GM21737 (cell line): Measurements from ENCODE around the gene HEG1.

Experiments
- ATAC-seq: cut with Tn5 transposase; IDR thresholded peaks from one replicate; pipeline ENCODE4 v1.9.1; 2021; ENCODE audit warnings: mild to moderate bottlenecking, moderate library complexity; ENCODE audit not compliant: unreplicated experiment

HEG1 gene

GRCh38 chr3:124993466-124993865, 62.3 kb downstream of the HEG1 start:
- no peak for ATAC-seq

- no peak for ATAC-seq
Measured at GRCh38 chr3:124992041-124992440, 63.8 kb downstream of the HEG1 start.

DNA sequence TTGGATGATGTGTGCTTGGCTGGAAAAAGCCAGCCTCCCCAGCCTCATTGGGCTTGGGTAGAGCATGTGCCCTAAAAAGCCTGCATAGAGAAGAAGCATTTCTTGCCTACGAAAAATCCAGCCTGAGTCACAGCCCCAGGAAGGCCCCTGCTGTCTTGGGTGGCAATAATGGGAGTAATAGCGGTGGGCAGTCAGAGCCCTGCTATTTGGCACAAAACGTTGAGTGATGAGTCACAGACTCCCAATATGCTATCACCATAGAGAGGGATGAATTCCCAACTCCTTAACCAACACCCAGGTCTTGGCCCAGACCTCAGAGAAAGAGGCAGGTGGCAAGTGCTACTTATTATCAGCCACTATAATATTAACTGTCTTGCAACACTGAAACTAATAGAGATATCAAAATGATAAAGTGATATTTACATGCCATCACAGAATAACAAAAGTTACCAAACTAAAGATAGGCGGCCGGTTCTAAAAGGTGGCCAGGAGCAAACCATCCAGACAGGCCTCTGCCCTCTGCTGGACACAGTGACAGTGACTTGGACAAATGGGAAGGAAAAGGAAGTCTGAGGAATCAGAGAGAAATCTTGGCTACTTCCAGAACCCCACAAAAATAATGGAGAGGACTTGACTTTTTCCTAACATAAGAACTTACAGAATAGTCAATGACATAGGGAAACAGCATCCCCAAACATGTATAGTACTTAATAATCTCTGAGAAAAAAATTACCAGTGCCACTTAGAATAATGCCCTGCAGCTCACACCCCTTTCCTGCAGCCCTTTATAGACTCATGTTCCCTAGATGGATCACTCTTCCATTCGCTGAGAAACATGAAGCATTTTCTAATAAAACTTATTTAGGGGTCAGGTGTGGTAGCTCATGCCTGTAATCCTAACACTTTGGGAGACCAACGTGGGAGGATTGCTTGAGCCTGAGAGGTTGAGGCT, 69.3 kb downstream of the HEG1 start:
- ATAC-seq: no peak

GRCh38 chr3:124985349-124985748, 70.4 kb downstream of the HEG1 start:
- no peak for ATAC-seq

DNA sequence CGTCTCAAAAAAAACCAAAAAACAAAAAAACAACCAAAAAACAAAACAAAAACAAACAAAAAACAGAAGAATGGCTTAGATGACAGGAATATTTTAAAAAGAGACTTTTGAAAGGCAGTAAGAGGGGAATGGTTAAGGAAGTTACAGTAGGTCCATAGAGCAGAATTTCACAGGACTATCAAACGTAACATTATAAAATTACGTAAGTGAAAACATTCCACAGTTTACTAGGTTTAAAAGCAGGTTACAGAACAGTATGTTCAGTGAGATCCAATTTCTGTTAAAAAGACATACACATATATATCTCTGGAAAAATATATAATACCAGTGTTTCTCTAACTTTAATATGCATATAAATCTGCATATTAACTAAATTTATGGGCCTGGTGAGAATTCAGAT, 71.0 kb downstream of the HEG1 start:
- ATAC-seq: no peak

- no peak for ATAC-seq
Measured at GRCh38 chr3:124982855-124983254, 72.9 kb downstream of the HEG1 start.

GRCh38 chr3:124981472-124981871, 74.3 kb downstream of the HEG1 start:
- no peak for ATAC-seq

GRCh38 chr3:124978627-124979026, 77.2 kb downstream of the HEG1 start:
- ATAC-seq: no peak

- ATAC-seq: no peak
Measured at GRCh38 chr3:124976383-124976782, 79.4 kb downstream of the HEG1 start.

- ATAC-seq: no peak
Measured at GRCh38 chr3:124974691-124975090, 81.1 kb downstream of the HEG1 start.

GRCh38 chr3:124973290-124973689, 82.5 kb downstream of the HEG1 start:
- ATAC-seq: no peak

DNA sequence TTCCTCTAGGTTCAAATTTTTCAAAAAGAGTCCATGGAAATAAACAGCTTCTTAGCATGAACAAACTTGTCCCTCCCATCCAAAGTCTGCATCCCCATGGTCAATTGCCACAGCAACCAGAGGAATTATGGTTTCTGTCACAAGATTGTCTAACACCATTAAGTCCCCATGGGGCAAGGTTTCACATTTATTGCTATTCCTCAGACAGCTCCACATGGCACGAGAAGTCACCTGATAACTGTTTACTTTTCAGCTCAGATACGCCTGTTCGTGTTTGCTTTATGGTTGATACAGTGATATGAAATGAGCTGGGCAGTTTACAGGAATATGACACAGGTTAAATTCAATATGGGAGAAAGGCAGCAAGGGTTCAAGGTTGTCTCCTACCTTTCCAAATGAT, 83.3 kb downstream of the HEG1 start:
- ATAC-seq: no peak

GRCh38 chr3:124969963-124970722, 85.7 kb downstream of the HEG1 start:
- no peak for ATAC-seq

- no peak for ATAC-seq
Measured at GRCh38 chr3:124969190-124969589, 86.6 kb downstream of the HEG1 start.

DNA sequence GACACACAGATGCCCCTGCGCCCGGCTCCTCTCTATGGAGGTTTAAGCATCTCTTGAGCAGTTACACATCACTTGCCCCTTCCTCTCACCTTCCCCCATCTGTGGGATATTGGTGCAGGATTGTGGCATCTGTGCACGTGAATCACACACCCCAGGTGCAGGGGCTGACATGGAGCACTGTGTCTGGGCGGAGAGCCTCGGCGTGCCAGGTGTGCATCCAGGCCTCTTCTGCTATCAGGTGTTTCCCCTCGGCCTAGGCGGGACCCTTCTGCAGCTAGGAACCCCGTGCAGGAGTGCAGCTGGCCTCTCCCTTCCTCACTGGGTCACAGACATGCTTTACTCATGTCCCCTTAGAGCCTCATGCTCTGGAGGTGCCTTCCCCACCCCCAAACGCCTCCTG, 87.8 kb downstream of the HEG1 start:
- no peak for ATAC-seq

- ATAC-seq: no peak
Measured at GRCh38 chr3:124966521-124967445, 89.0 kb downstream of the HEG1 start.

DNA sequence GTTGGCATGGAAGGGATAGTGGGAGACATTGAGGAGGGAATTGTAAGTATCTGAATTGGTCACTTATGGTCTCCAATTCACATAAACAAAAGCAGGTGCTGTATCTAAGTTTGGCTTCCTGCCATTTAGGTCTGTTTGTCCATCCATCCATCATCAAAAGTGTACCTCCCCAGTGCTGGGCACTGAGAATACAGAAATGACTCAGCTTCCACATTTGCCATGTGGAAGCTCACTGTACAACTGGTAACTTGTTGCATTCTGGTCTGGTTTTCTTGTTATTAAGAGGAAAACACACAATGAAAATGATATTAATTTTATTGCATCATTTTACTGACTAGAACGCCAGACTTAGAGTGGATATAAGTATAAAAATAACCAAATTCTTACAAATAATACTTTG, 90.4 kb downstream of the HEG1 start:
- no peak for ATAC-seq

DNA sequence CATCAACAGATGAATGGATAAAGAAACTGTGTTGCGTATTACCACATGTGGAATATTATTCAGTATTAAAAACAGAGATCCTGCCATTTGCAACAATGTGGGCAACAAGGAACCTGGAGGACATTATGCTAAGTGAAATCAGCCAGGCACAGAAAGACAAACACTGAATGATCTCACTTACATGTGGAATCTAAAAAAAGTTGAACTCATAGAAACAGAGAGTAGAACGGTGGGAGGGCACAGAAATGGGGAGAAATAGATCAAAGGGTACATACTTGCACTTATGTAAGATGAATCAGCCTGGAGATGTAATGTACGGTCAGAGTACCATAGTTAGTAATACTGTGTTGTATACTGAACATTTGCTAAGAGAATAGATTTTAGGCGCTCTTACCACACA, 91.4 kb downstream of the HEG1 start:
- ATAC-seq: no peak

DNA sequence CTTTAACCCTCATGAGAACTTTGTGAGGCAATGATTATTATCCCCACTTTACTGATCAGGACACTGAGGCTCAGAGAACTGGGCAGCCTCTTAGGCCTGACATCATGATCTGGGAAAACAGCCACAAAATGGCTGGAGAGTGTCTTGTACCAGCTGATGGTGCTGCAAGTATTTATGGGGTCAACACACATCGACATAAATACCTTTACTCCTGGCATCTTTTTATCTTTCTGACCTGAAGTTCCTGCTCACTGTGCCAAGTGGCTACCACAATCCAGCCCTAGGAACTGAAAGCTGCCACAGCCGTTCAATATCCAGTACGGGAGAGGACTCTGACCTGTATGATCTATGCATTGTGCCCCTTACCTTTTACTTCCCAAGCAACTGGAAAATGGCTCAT, 92.0 kb downstream of the HEG1 start:
- no peak for ATAC-seq

DNA sequence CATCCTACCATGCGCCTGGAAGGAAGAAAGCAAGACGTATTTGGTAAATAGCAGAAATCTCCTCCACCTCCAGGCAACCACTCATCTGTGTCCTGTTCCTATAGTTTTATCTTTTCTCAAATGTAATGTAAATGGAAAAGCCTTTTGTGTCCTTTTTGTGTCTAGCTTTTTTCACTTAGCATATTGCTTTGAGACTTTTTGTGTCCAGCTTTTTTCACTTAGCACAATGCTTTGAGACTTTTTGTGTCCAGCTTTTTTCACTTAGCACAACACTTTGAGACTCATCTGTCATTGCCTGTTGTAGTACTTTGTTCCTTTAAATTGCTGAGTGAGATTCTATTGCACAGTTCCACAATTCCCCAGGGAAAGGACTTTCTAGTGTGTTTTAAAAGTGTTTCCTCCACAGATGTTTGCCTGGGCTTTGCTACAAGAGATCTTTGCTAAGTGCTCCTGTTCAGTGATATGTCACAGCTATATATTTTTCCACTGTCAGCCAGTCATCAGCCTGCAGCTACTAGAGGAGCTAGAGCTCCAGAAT, 93.3 kb downstream of the HEG1 start:
- no peak for ATAC-seq

GRCh38 chr3:124960698-124961097, 95.1 kb downstream of the HEG1 start:
- ATAC-seq: no peak
